Keratinocyte (primary cell): ENCODE results near the gene CEP120. TPM values are rescaled to one million over a fixed set of nuclear protein-coding genes. Genes with fewer than 3 reads are reported as not detected.

Experiments
- DNase-seq: peaks from one replicate; pipeline ENCODE4 v3.0.0-alpha.2; 2011; ENCODE audit warnings: low read depth, missing footprints, low spot score
- FAIRE-seq: peaks from 2 replicates; lab custom pipeline; 2011; peaks lifted over from hg19 to GRCh38; lab: Jason Lieb, UNC
- H2AFZ ChIP-seq: 2 replicates; pipeline ENCODE4 v1.6.0; 2012; ENCODE audit warnings: low read length, control low read depth, inconsistent platforms; ENCODE audit not compliant: control insufficient read depth
- H3K27ac ChIP-seq: 2 replicates; pipeline ENCODE4 v1.5.1; 2011; ENCODE audit warnings: low read length; ENCODE audit not compliant: control insufficient read depth, insufficient read depth
- H3K27me3 ChIP-seq: 3 replicates; pipeline ENCODE4 v1.6.0; 2011; ENCODE audit warnings: low read length; ENCODE audit not compliant: control insufficient read depth, insufficient read depth; ENCODE audit errors: extremely low read depth
- H3K36me3 ChIP-seq, 2 experiments: 2 replicates in 1 of 2; 3 replicates in 1 of 2; pipeline ENCODE4 v1.5.1; 2011; ENCODE audit warnings: low read length in 2 of 2, mild to moderate bottlenecking in 1 of 2; ENCODE audit not compliant: control insufficient read depth in 2 of 2, insufficient read depth in 2 of 2; ENCODE audit errors: extremely low read depth in 1 of 2
- H3K4me1 ChIP-seq: 3 replicates; pipeline ENCODE4 v1.5.1; 2011; ENCODE audit warnings: low read length; ENCODE audit not compliant: control insufficient read depth, insufficient read depth; ENCODE audit errors: extremely low read depth
- H3K4me2 ChIP-seq: 3 replicates; pipeline ENCODE4 v1.6.0; 2011; ENCODE audit warnings: low read depth, low read length; ENCODE audit not compliant: control insufficient read depth, insufficient read depth; ENCODE audit errors: extremely low read depth
- H3K4me3 ChIP-seq, 3 experiments: fragments of 200-600 bp in 1 of 3; sonication (generic) in 1 of 3; 2 replicates in 2 of 3; 3 replicates in 1 of 3; pipeline ENCODE4 v1.5.1; 2011 to 2016; ENCODE audit warnings: low read length in 3 of 3, mild to moderate bottlenecking in 3 of 3, control low read depth in 2 of 3, inconsistent platforms in 1 of 3, low read depth in 1 of 3, mixed read lengths in 1 of 3, mixed run types in 1 of 3, moderate library complexity in 1 of 3; ENCODE audit not compliant: control insufficient read depth in 2 of 3, insufficient read depth in 2 of 3; ENCODE audit errors: extremely low read depth in 1 of 3
- H3K79me2 ChIP-seq: 2 replicates; pipeline ENCODE4 v1.6.0; 2012; ENCODE audit warnings: low read length; ENCODE audit not compliant: control insufficient read depth, insufficient read depth
- H3K9ac ChIP-seq: 3 replicates; pipeline ENCODE4 v1.6.0; 2011; ENCODE audit warnings: low read length; ENCODE audit not compliant: control insufficient read depth, insufficient read depth; ENCODE audit errors: extremely low read depth
- H3K9me1 ChIP-seq: 3 replicates; pipeline ENCODE4 v1.6.0; 2011; ENCODE audit warnings: low read length; ENCODE audit not compliant: control insufficient read depth, insufficient read depth; ENCODE audit errors: extremely low read depth
- H3K9me3 ChIP-seq: 2 replicates; pipeline ENCODE4 v1.5.1; 2012; ENCODE audit warnings: low read depth, low read length; ENCODE audit not compliant: control insufficient read depth
- H4K20me1 ChIP-seq: 3 replicates; pipeline ENCODE4 v1.6.0; 2011; ENCODE audit warnings: low read length; ENCODE audit not compliant: control insufficient read depth, insufficient read depth; ENCODE audit errors: extremely low read depth
- EZH2 ChIP-seq: IDR thresholded peaks from one replicate; pipeline ENCODE4 v1.6.1; 2012; ENCODE audit warnings: inconsistent platforms, mild to moderate bottlenecking, low read length, moderate library complexity
- dilution Hi-C: fragments of 300-500 bp; cut with MboI; formaldehyde crosslinking; loops from one replicate; pipeline ENCODE4 v1.7.0; 2020; ENCODE audit warnings: low sequenced_read_pairs; ENCODE audit not compliant: extremely low pct_ligation_motif_present
- polyA plus RNA-seq, 5 experiments: library from polyadenylated mRNA; depleted of rRNA in 3 of 5; stranded (reverse) in 3 of 5; stranded (forward) in 1 of 5; unstranded in 1 of 5; fragments of >200 nt; gene quantifications; 1 replicate in 1 of 5; 2 replicates in 3 of 5; 3 replicates in 1 of 5; pipeline versions ENCODE4 v1.2.1 to v1.2.3, GENCODE V29; 2011 to 2012; ENCODE audit warnings: missing spikeins in 2 of 5, low read depth in 1 of 5, low replicate concordance in 1 of 5
- TF ChIP-seq, protein P1 (sequence below), 3 experiments: IDR thresholded peaks in 1 of 3; conservative IDR thresholded peaks in 1 of 3; optimal IDR thresholded peaks in 1 of 3; 2 replicates in 2 of 3; 3 replicates in 1 of 3; pipeline versions ENCODE3 to v1.5.1; 2011; ENCODE audit warnings: low read length in 3 of 3, mild to moderate bottlenecking in 3 of 3, moderate library complexity in 2 of 3, control low read depth in 1 of 3, inconsistent platforms in 1 of 3; ENCODE audit not compliant: insufficient read depth in 2 of 3; ENCODE audit errors: extremely low read depth in 1 of 3

The CEP120 gene
- polyA plus RNA-seq, 1 donor (not counting 4 experiments of a cell fraction or from before 2014, with no cell fraction given) = 11.7 TPM

DNA sequence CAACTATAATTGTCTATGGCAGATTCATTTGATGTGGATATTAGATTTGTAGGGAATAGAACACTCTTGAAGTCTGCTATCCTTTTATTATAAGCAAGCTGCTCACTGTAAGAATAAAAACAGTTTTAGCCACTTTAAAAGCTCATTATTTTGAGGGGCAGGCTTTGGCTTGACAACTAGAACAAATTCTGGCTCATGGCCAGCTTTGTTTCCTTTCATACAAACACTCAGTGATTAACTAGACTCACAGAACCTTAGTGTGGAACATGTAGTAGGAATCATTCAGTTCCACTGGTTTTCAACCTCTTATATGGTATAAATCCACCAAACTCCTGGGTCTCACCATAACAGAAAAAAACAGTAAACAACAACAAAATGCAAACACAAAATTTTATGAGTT is 27.4 kb upstream of the CEP120 start:
- dilution Hi-C loops = no loop called here
- DNase-seq = no peak

DNA sequence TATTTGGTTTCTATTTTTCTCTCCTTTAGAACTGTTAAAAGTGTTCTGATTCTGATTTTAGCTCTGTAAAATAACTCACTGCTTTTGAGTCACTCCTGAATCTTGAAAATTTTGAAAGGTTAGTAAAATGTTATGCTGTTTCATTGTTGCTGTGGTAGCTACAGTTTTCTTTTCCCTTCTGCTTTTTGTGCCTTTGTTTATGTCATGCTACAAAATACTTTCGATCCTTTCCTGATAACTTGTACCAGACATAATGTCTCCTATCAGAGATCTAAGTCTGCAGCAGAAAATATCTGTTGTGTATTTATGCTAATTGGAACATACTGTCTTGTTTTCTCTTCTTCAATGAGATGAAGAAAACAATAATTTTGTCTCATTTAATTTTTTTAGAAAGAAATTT is 26.9 kb upstream of the CEP120 start:
- no peaks in the 10 kb centered on the region for H3K27me3 ChIP-seq
- no peak overlapping the region for H3K27ac ChIP-seq
- FAIRE-seq (no peak), DNase-seq (no peak)
- H3K79me2 ChIP-seq = no peaks in the 10 kb centered on the region
- H3K9me3 ChIP-seq = no peaks in the 10 kb centered on the region
- no peak overlapping the region for H3K4me2 ChIP-seq
- dilution Hi-C loops = no loop called here
- no peak overlapping the region for H2AFZ ChIP-seq
- H3K9me1 ChIP-seq = no peaks in the 10 kb centered on the region
- H3K36me3 ChIP-seq = no peaks in the 10 kb centered on the region
- peaks cover 26% of the 10 kb centered on the region for H3K4me1 ChIP-seq
- no peak for TF ChIP-seq EZH2
- TF ChIP-seq, protein P1, sequence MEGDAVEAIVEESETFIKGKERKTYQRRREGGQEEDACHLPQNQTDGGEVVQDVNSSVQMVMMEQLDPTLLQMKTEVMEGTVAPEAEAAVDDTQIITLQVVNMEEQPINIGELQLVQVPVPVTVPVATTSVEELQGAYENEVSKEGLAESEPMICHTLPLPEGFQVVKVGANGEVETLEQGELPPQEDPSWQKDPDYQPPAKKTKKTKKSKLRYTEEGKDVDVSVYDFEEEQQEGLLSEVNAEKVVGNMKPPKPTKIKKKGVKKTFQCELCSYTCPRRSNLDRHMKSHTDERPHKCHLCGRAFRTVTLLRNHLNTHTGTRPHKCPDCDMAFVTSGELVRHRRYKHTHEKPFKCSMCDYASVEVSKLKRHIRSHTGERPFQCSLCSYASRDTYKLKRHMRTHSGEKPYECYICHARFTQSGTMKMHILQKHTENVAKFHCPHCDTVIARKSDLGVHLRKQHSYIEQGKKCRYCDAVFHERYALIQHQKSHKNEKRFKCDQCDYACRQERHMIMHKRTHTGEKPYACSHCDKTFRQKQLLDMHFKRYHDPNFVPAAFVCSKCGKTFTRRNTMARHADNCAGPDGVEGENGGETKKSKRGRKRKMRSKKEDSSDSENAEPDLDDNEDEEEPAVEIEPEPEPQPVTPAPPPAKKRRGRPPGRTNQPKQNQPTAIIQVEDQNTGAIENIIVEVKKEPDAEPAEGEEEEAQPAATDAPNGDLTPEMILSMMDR (optimal IDR thresholded peaks at IDR 0.05 in 1 of 3, IDR thresholded peaks at IDR 0.05 in 1 of 3, conservative IDR thresholded peaks at IDR 0.05 in 1 of 3; ENCODE audit: extremely low read depth in 1 of 3, insufficient read depth in 2 of 3, low read length in 3 of 3) = no peak
- H3K9ac ChIP-seq = no peak overlapping the region
- no peaks in the 10 kb centered on the region for H4K20me1 ChIP-seq
- H3K4me3 ChIP-seq = no peak overlapping the region

More for the DNA sequence above, 27.4 kb upstream of the CEP120 start:
- Histone ChIP-seq H3K9me3 (no peaks in the 10 kb centered on the region), H3K9me1 (no peaks in the 10 kb centered on the region), H3K4me1 (peaks cover 26% of the 10 kb centered on the region), H2AFZ (no peak overlapping the region), H3K27me3 (no peaks in the 10 kb centered on the region), H3K9ac (no peak overlapping the region), H3K4me2 (no peak overlapping the region), H3K79me2 (no peaks in the 10 kb centered on the region), H3K27ac (no peak overlapping the region), H3K4me3 (no peak overlapping the region), H3K36me3 (no peaks in the 10 kb centered on the region), H4K20me1 (no peaks in the 10 kb centered on the region)
- peak; percentile 91 for FAIRE-seq
- TF ChIP-seq, protein P1 (optimal IDR thresholded peaks at IDR 0.05 in 1 of 3, IDR thresholded peaks at IDR 0.05 in 1 of 3, conservative IDR thresholded peaks at IDR 0.05 in 1 of 3; ENCODE audit: extremely low read depth in 1 of 3, insufficient read depth in 2 of 3, low read length in 3 of 3) = no peak
- no peak for TF ChIP-seq EZH2
